Left colon (tissue), 2 donors: ENCODE measurements around the gene TPMT. TPM values are rescaled to one million over a fixed set of nuclear protein-coding genes. Genes with fewer than 3 reads are reported as not detected.
"Not testable (repeated sequence)": the region's sequence is repeated elsewhere in the genome, so short reads cannot be mapped to it uniquely, and the experiment has no call there.

ENCODE experiments used
- ATAC-seq: fragments of 200-7000 bp; cut with Tn5 transposase; one replicate; pipeline ENCODE4 v1.9.1; 2020; ENCODE audit warnings: mild to moderate bottlenecking, moderate library complexity
- DNase-seq, 2 donors: peaks; one replicate each; pipeline ENCODE4 v3.0.0-alpha.2; 2020
- intact Hi-C, 2 donors: fragments of 100-400 bp; cut with DNase I in 1 of 2; cut with micrococcal nuclease in 1 of 2; formaldehyde crosslinking; loops; one replicate each; pipeline versions ENCODE4 v1.11.2 to v1.14.0; 2022; cut with DNase I, micrococcal nuclease
- long read RNA-seq: library from polyadenylated mRNA; unstranded; transcript quantifications from one replicate; pipeline ENCODE4 v2.0.0, GENCODE V29; 2021
- total RNA-seq, 2 donors: library from RNA; stranded (reverse); fragmentation: NEBNext Ultra II Directional; extraction: Animal tissue kit (Norgen Biotek cat#: 25700); gene quantifications; one replicate each; pipeline ENCODE4 v1.2.1, GENCODE V29; 2021
- donor health status: DM: no; HTN: no; CAD: no.
- donor health status: DM: yes; HTN: yes; CAD: no.

Gene TPMT
- 10 to 100 TPM; 53.4 to 60.0 TPM for total RNA-seq
- long read RNA-seq, transcript TPMT-201 (9 exons, 3,181 nt) = major isoform, 91 of 129 reads
- long read RNA-seq, partial matches to known transcripts = 9 of 129 reads
- long read RNA-seq, other reads (novel, unspliced or antisense) = 29 of 129 reads

DNA sequence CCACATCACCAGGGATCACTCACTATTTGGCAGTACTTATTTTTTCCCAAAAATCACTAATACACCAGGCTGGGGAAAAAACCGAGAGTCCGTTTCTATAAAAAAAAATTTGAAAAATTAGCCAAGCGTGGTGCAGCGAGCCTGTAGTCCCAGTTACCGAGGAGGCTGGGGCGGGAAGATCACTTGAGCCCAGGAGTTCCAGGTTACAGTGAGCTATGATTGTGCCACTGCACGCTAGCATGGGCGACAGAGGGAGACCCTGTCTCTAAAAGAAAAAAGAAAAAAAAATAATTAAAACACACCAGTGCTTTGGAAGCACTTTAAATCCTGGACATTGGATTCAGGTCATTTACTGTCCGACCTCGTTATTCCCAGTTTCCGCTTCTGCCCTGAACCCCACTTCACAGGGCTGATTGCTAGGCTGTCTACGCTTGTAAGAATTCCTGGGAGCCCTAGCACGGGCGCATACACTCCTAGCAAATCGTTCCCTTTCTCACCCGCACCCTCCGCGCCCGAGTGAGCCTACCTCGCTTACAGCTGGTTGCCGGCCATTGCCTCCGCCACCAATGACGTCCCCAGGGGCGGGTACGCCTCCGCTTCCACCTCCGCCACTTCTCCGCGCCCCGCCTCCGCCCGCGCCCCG lies at the start of gene TPMT:
TPMT (minus strand) TSS at position 571 of the 643 bp plus-strand sequence. CDS start 5,950 bp downstream, outside the sequence.
- intact Hi-C loops = no loop called here
- ATAC-seq (peak; percentile 19), DNase-seq (peak in 1 of 2 donors; percentile 50)

- ATAC-seq (no peak), DNase-seq (no peak)
- intact Hi-C loops = no loop called here
Observed at GRCh38 chr6:18203786-18204185, 48.9 kb upstream of the TPMT start.

DNA sequence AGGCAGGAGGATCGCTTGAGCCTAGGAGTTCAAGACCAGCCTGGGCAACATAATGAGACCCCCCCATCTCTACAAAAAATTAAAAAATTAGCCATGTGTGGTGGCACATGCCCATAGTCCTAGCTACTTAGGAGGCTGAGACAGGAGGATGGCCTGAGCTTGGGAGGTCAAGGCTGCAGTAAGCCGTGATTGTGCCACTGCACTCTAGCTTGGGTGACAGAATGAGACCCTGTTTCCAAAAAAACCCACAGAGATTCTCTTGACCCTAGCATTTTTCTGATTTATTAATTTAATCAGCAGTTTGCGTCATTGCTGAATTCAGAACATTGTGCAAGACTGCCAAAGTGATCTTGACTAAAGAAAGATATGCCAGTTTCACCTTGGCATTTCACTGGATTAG lies 37.1 kb upstream of the TPMT start:
- no peak for DNase-seq
- intact Hi-C loops = no loop called here
- no peak for ATAC-seq

DNA sequence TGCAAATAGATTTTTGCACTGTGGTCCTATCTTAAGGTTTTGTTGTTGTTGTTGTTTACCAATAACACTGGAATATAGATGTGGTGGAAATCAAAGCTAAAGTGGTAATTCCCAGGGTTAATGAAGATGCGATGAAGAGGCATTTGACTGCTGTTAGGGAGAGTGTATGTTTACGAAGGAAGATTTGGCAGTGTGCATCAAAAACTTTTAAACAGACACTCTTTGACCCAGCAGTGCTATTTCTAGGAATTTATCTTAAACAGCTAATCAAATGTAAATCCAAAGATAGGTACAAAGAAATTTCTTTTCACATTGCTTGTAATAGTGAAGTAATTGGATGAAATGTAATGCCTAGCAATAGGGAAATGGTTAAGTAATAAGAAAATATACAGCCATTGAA lies 34.3 kb upstream of the TPMT start:
- intact Hi-C loops = no loop called here
- ATAC-seq (no peak), DNase-seq (no peak)

DNA sequence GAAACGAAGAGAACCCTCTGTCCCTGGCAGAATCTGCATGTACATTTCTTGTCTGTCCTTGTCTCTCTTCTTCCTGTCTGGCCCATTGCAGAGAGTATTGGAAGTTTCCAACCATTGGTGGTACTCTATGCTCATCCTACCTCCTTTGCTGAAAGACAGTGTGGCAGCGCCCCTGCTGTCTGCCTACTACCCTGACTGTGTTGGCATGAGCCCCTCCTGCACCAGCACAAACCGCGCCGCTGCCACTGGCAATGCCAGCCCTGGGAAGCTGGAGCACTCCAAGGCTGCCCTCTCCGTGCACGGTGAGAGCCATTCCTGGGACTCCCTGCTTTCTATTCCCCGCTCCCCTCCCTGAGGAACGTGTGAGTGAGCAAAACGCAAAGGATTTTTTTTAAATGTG lies 32.8 kb upstream of the TPMT start:
- no peak for DNase-seq
- intact Hi-C loops = no loop called here
- no peak for ATAC-seq

DNA sequence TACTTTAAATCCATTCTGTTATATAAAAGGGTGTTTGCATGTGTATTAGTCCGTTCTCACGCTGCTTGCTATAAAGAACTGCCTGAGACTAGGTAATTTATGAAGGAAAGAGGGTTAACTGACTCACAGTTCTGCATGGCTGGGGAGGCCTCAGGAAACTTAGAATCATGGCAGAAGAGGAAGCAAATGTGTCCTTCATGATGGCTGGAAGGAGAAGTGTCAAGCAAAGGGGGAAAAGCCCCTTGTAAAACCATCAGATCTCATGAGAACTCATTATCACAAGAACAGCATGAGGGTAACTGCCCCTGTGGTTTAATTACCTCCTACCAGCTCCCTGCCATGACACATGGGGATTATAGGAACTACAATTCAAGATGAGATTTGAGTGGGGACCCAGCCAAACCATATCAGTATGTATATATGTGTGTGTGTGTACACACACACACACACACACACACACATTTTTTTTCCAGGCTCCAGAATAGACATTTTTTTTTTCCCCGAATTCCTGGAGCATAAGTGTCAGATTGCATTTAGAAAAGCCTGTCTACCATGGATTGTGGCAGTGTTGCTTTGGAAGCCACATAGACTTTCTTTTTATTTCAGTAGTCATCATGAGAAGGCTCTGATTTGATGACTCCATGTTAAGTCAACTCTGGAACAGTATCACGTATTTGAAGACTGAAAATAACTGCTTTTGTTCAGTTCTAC lies 31.8 kb upstream of the TPMT start:
- intact Hi-C loops = no loop called here
- DNase-seq = no peak
- ATAC-seq = no peak

GRCh38 chr6:18186033-18186432 lies 31.2 kb upstream of the TPMT start:
- ATAC-seq (peak; percentile 51), DNase-seq (no peak)
- intact Hi-C loops = no loop called here

- ATAC-seq (peak; percentile 83), DNase-seq (no peak)
- intact Hi-C loops = no loop called here
Observed at GRCh38 chr6:18185624-18186023, 30.7 kb upstream of the TPMT start.

GRCh38 chr6:18183766-18184165 lies 28.9 kb upstream of the TPMT start:
- no peak for ATAC-seq
- no peak for DNase-seq

GRCh38 chr6:18182568-18182967 lies 27.7 kb upstream of the TPMT start:
- no peak for ATAC-seq
- intact Hi-C loops = no loop called here
- DNase-seq = no peak

More at GRCh38 chr6:18183766-18184165, 28.9 kb upstream of the TPMT start:
- intact Hi-C loops = no loop called here

GRCh38 chr6:18179770-18180356 lies 25.0 kb upstream of the TPMT start:
- peak; percentile 85 for ATAC-seq
- DNase-seq = peak; percentile 46 to 53
- intact Hi-C loops = no loop called here

DNA sequence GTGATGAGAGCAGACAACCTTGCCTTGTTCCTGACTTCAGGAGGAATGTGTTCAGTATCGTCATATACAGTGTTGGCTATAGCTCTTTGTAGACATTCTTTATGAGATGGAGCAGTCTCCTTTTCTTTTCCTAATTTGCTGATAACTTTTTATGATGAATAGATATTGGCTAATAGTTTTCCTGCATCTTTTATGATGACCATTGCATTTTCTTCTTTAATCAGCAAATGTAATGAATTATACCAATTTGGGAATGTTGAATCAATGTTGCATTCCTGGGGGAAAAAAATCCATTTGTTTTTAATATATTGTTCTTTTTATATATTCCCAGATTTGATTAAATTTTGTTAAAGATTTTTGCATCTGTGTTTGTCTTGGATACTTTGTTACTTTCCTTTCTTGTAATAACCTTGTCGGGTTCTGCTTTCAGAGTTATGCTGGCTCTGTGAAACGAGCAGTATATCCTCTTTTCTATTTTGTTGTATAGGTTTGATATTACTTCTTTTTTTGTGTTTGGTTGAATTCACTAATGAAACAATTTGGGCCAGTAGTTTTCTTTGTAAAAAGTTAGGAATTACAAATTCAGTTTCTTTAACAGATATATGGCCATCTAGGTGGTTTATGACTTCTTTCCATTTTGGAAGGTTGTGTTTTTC lies 24.2 kb upstream of the TPMT start:
- ATAC-seq (no peak), DNase-seq (no peak)
- intact Hi-C loops = no loop called here

DNA sequence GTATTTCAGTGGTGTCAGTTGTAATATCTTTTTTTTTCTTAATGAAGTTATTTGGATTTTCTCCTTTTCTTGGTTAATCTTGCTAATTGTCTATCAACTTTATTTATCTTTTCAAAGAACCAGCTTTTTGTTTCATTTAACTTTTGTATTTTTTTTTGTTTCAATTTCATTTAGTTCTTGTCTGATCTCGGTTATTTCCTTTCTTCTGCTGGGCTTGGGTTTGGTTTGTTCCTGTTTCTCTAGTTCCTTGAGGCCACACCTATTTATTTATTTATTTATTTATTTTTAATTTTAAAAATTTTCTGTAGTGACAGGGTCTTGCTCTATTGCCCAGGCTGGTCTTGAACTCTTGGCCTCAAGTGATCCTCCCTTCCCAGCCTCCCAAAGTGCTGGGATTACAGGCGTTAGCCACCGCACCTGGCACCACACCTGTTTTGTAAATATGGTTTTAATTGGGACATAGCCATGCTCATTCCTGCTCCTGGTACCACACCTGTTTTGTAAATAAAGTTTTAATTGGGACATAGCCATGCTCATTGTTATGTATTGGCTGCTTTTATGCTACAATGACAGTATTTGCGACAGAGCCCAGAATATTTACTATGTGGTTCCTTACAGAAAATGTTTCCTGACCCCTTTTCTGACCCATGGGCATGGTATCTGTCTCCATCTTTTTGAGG lies 22.5 kb upstream of the TPMT start:
- ATAC-seq (peak; percentile 81), DNase-seq (peak in 1 of 2 donors; percentile 38)
- intact Hi-C loops = no loop called here

DNA sequence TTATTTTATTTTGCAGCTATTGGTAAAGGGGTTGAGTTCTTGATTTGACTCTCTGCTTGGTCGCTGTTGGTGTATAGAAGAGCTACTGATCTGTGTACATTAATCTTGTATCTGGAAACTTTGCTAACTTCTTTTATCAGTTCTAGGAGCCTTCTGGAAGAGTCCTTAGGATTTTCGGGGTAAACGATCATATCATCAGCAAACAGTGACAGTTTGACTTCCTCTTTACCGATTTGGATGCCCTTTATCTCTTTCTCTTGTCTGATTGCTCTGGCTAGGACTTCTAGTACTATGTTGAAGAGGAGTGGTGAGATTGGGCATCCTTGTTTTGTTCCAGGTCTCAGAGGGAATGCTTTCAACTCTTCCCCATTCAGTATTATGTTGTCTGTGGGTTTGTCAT lies 21.3 kb upstream of the TPMT start:
- DNase-seq, ATAC-seq, intact Hi-C loops: not testable (repeated sequence)

- DNase-seq = no peak
- intact Hi-C loops = no loop called here
- no peak for ATAC-seq
Observed at GRCh38 chr6:18171871-18172270, 17.0 kb upstream of the TPMT start.

- DNase-seq (no peak), ATAC-seq (no peak)
- intact Hi-C loops = loop anchor here in 1 of 2 donors (10.0 kb wide), 1 partner anchor 97 kb away; the partner anchor contains the start of gene DEK
Observed at GRCh38 chr6:18168264-18168663, 13.4 kb upstream of the TPMT start.

GRCh38 chr6:18166312-18167036 lies 11.6 kb upstream of the TPMT start:
- ATAC-seq = no peak
- intact Hi-C loops = loop anchor here in 1 of 2 donors (10.0 kb wide), 1 partner anchor 98 kb away; the partner anchor contains the start of gene DEK
- DNase-seq = no peak

GRCh38 chr6:18165751-18166150 lies 10.9 kb upstream of the TPMT start:
- no peak for DNase-seq
- intact Hi-C loops = loop anchor here in 1 of 2 donors (10.0 kb wide), 1 partner anchor 99 kb away; the partner anchor contains the start of gene DEK
- no peak for ATAC-seq
